HS-27A (cell line): ENCODE results near the gene MUL1.

ENCODE experiments used
- DNase-seq: peaks from one replicate; pipeline ENCODE4 v3.0.0-alpha.2; 2012; ENCODE audit warnings: low read depth, missing footprints

Gene MUL1

GRCh38 chr1:20484519-20485462, 23.2 kb downstream of the MUL1 start:
- DNase-seq: no peak

GRCh38 chr1:20483833-20484518, 24.0 kb downstream of the MUL1 start:
- DNase-seq: no peak

DNA sequence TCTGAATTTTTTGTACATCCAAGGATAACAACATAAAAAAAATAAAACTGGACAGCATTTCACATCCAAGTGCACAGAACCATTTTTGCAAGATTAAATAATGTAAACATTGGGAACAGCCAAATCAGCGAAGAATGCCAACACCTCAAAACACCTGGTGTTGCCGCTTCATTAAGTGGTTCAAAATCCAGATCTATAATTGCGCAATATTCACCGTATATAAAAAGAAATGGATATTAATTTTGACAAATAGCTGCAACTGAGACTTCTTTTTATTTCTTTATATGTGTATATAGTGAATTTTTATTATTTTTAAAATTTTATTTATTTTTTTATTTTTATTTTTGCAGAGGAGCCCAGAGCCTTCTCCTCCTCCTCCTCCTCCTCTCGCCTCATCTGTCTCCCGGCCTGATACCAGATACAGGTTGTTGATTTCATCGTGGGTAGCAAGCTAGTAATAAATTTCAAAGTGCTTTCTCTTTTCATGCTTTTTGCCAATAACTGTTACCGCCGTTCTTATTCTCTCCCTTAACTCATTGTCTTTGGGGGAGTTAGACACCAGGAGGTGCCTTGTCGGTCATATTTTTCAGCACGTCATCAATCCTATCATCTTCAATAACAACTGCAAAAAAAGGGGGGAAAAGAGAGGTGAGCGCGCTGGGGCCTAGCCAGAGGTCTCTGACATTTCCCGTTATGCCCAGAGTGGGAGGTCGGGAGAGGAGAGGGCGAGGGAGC, 24.7 kb downstream of the MUL1 start:
- no peak for DNase-seq

GRCh38 chr1:20481643-20482498, 26.1 kb downstream of the MUL1 start:
- no peak for DNase-seq

DNA sequence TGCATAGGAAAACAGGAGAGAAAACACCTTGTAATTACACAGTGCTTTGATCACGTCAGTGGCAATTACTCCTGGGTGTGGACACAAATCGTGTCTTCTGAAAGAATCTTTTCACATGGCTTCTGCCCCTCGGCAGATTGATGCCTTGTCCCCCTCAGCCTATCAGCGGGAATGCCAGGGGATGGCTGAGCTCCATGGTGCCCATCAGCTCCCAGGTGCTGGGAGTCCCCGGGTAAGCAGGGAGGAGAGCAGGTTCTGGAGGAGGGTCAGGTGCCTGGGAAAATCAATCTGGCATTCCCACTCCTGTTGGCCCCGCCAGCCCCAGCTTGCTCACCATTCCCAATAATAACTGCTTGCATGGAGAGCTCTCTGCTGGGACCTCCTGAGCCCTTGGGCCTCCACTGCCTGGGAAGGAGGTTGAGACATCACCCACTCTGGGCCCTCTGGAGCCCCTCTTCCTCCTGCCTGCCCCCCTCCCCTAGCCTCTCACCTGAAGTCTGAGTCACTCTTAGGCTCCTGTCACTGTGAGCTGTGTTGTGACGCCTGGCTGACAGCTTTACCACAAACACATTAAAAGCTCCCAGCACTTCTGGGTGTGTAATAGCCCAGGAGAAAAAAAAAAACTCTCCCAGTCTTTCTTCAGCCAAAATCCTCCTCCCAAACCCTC, 26.9 kb downstream of the MUL1 start:
- no peak for DNase-seq

DNA sequence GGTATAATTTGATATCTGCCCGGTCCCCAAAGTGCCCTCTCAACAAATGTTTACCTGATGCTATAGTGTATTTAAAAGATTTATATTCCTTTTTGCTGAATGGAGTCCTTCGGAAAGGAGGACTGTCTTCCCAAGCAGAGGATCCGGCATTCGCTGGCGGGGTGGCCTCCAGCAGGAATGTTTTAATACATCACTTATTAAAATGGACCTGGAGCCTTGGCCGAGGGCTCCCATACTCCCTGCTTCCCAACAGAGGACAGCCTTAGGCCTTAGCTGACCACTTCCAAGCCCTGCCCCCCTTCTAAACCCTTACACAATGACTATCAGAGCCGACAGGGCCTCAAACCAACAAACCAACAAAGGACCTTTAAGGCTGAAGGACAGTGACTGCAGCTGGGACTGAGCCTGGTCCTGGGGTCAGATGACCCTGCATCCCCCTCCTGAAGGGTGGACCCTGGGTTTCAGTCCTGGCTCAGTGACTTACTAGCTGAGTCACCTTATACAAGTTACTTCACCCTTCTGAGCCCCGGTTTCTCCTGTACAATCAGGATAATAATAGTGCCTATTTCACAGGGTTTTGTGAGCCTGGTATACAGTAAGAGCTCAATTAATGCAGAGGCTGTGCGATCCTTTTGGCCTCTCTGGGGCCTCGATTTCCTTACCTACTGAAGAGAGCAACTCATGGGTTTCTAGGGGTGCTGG, 27.6 kb downstream of the MUL1 start:
- no peak for DNase-seq

DNA sequence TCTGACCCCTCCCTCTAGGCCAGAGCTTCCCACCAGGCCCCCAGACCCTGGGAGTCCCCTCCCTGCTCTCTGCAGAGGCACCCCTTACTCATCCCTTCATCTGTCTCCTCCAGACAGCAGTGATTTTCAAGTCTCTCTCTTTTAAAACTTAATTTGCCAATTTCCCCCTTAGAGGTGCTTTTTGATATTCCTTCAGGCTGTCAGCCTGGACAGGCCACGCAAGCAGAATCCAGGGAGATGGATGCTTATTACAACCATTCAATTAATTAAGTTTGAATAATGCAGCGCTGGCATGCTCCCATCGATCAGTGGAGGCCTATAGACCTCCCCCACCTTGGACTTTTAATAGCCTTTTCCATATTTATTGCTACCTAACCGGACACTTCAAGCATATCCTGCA, 28.1 kb downstream of the MUL1 start:
- DNase-seq: no peak

- DNase-seq: no peak
These were observed 29.8 kb downstream of the MUL1 start for GRCh38 chr1:20478057-20478635.

- no peak for DNase-seq
These were observed 30.4 kb downstream of the MUL1 start for GRCh38 chr1:20477348-20478056.

DNA sequence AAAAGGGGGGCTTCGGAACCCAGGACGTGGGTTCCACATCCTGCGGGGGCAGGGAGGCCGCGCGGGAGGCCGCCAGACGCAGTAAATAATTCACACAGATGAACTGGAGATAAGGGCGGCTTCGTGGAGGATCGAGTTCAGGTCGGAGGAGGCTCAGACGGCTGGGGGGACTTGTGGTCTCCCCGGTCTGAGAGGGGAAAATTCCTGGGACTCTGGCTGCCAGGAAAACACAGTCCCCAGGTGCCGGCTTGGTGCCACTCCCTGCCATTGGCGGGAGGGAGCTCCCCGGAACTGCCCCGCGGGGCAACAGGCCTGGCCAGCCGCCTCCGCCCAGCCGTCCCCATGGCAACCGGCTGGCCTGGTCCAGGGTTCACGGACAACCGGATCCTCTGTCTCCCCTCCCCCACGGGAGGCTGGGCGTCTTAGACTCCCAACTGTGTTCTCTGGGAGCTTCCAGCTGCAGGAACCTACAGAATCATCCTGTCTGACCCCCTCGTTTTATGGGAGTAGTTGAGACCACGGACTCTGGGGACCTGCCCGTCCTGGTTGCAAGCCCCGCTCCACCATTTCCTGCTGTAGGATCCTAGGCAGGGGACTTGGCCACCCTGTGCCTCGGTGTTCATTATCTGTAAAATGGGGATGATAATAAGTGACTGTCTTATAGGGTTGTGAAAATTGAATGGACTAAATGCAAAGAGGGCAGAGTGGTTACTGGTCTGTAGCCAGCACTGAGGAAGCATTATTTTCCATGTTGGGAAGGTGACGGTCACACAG, 31.5 kb downstream of the MUL1 start:
- no peak for DNase-seq

DNA sequence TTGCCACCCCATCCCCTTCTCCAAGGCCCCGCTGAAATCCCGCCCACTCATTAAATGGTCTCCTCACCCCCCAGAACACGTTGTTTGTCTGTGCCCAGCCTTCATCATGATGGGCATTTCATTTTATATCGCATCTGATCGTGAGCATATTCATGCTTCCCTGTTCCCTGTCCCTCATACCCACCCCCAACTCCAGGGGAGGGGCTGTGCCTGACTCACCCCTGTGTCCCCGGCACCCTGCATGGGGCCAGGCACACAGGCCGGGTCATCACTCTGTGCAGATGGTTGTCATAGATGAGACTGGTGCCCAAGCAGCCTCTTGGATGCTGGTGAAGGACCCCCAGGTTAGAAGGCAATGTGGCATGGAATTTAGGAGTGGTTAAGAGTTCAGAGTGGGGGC, 33.0 kb downstream of the MUL1 start:
- no peak for DNase-seq

- no peak for DNase-seq
These were observed 33.5 kb downstream of the MUL1 start for GRCh38 chr1:20474333-20474975.

GRCh38 chr1:20473894-20474293, 34.1 kb downstream of the MUL1 start:
- DNase-seq: no peak

GRCh38 chr1:20472860-20473711, 34.9 kb downstream of the MUL1 start:
- DNase-seq: no peak

- DNase-seq: no peak
These were observed 35.8 kb downstream of the MUL1 start for GRCh38 chr1:20472121-20472520.

DNA sequence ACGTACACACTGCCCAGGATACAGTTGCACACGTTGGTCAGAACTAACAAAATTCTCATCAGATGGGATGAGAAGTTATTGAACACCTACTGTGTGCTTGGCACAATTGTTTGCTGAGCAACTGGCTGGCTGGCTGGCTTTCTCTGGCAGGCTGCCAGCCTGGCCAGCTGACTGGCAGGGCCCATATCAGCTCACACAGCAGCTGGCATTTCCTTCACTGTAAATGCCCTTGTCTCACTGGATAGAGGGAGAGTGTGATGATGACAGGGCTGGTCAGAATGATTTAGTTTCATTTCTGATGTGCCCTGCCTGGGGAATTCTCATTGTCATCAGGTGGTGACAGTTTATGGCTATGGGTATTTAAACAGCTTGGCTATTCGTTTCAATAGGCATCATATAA, 37.8 kb downstream of the MUL1 start:
- DNase-seq: no peak

DNA sequence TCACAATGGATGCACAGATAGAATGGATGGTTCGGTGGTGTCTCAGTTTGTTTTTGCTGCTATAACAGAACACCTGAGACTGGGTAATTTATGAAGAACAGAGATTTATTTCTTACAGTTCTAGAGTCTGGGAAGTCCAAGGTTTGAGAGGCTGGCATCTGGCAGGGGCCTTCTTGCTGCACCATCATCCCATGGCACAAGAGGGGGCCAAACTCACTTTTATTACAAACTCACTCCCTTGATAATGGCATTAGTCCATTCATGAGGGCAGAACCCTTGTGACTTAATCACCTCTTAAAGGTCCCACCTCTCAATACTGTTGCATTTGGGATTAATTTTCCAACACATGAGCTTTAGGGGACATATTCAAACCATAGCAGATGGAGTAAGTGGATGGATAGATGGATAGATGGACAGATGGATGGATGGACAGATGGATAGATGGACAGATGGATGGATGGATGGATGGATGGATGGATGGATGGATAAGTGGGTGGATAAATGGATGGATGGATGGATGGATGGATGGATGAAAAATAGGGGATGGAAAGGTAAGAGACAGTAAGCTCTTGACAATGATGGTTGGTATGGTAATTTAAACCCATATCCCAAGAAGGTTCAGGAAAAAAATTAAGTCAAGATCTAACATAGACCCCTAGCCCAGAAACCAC, 38.4 kb downstream of the MUL1 start:
- DNase-seq: no peak
